Cardiac fibroblast (primary cell): Measurements from ENCODE around the gene CBX6.

Experiments used
- DNase-seq, 2 donors: peaks; one replicate each; pipeline versions ENCODE4 v3.0.0 to v3.0.0-alpha.2; 2010; ENCODE audit warnings: low read depth in 2 of 2
- H3K4me3 ChIP-seq, 2 donors: replicated peaks in 1 of 2; 1 replicate in 1 of 2; 2 replicates in 1 of 2; pipeline ENCODE4 v1.5.1; 2011; ENCODE audit warnings: low read depth in 2 of 2, low read length in 2 of 2, mild to moderate bottlenecking in 2 of 2, moderate library complexity in 1 of 2
- CTCF ChIP-seq: IDR thresholded peaks from one replicate; pipeline ENCODE4 v1.5.1; 2011; ENCODE audit warnings: low read depth, mild to moderate bottlenecking, low read length, inconsistent platforms

The CBX6 gene

GRCh38 chr22:38823076-38823475 lies 48.9 kb downstream of the CBX6 start:
- no peak for DNase-seq
- H3K4me3 ChIP-seq = no peak overlapping the region
- TF ChIP-seq CTCF = no peak

- TF ChIP-seq CTCF = no peak
- no peak overlapping the region for H3K4me3 ChIP-seq
Observed at GRCh38 chr22:38820020-38820419, 52.0 kb downstream of the CBX6 start.

GRCh38 chr22:38819387-38819940 lies 52.6 kb downstream of the CBX6 start:
- H3K4me3 ChIP-seq = no peak overlapping the region
- TF ChIP-seq CTCF = no peak
- no peak for DNase-seq

More at GRCh38 chr22:38820020-38820419, 52.0 kb downstream of the CBX6 start:
- no peak for DNase-seq

GRCh38 chr22:38817196-38817595 lies 54.8 kb downstream of the CBX6 start:
- H3K4me3 ChIP-seq = no peak overlapping the region
- DNase-seq = no peak
- no peak for TF ChIP-seq CTCF

GRCh38 chr22:38815842-38816241 lies 56.2 kb downstream of the CBX6 start:
- no peak for TF ChIP-seq CTCF
- no peak for DNase-seq
- no peak overlapping the region for H3K4me3 ChIP-seq
